HepG2 (cell line): ENCODE data around the gene KRTAP5-10. TPM values are rescaled to one million over a fixed set of nuclear protein-coding genes. Genes with fewer than 3 reads are reported as not detected.
"Not testable (repeated sequence)": the region's sequence is repeated elsewhere in the genome, so short reads cannot be mapped to it uniquely, and the experiment has no call there.

Experiments used
- ATAC-seq: fragments of 200-7000 bp; cut with Tn5 transposase; 3 replicates; pipeline ENCODE4 v1.9.1; 2020; ENCODE audit warnings: mild to moderate bottlenecking, moderate library complexity
- BruUV-seq: library from RNA; stranded (reverse); fragments of 400-500 nt; replicated peaks from 2 replicates; lab custom pipeline; 2021; lab: Mats Ljungman, UMichigan
- CTCF ChIA-PET: fragments of 300-600 bp; formaldehyde crosslinking; extraction: SDS; loops from one replicate; lab custom pipeline; 2021; ENCODE audit warnings: low total read pairs, inconsistent platforms, low intra/inter-chr PET ratio; lab: Yijun Ruan, JAX
- POLR2A ChIA-PET: fragments of 350-600 bp; sonication (Branson Sonifier 250); formaldehyde crosslinking; loops from one replicate; lab custom pipeline; 2020; ENCODE audit warnings: antibody characterized with exemption, inconsistent platforms; lab: Yijun Ruan, JAX
- DNase-seq: peaks from one replicate; pipeline ENCODE4 v3.0.0-alpha.2; 2015; ENCODE audit warnings: low spot score
- FAIRE-seq: peaks from 3 replicates; lab custom pipeline; 2011; peaks lifted over from hg19 to GRCh38; lab: Jason Lieb, UNC
- H2AFZ ChIP-seq: one replicate; pipeline ENCODE4 v1.6.1; 2011; ENCODE audit warnings: low read length, inconsistent platforms
- H3K27ac ChIP-seq: fragments of 300-600 bp; 3 replicates; pipeline ENCODE4 v1.8.0; 2011; ENCODE audit warnings: mixed run types, mild to moderate bottlenecking, mixed read lengths, low read length, inconsistent platforms; ENCODE audit not compliant: insufficient read depth; ENCODE audit errors: extremely low read length
- H3K27me3 ChIP-seq, 2 experiments: fragments of 200-600 bp in 1 of 2; 2 replicates in 1 of 2; 3 replicates in 1 of 2; pipeline versions ENCODE4 v1.6.0 to v1.8.0; 2011; ENCODE audit warnings: low read length in 2 of 2, mild to moderate bottlenecking in 2 of 2, moderate library complexity in 2 of 2, inconsistent platforms in 1 of 2; ENCODE audit not compliant: insufficient read depth in 2 of 2, control insufficient read depth in 1 of 2
- H3K36me3 ChIP-seq, 2 experiments: fragments of 200-600 bp in 1 of 2; replicated peaks in 1 of 2; 2 replicates in 1 of 2; 3 replicates in 1 of 2; pipeline versions ENCODE4 v1.5.1 to v1.8.0; 2011; ENCODE audit warnings: low read length in 2 of 2, inconsistent platforms in 1 of 2; ENCODE audit not compliant: insufficient read depth in 2 of 2, control insufficient read depth in 1 of 2
- H3K4me1 ChIP-seq: 2 replicates; pipeline ENCODE4 v1.5.1; 2012; ENCODE audit warnings: low read length, inconsistent platforms; ENCODE audit not compliant: insufficient read depth
- H3K4me2 ChIP-seq: 2 replicates; pipeline ENCODE4 v1.6.0; 2011; ENCODE audit warnings: low read depth, low read length, inconsistent platforms
- H3K4me3 ChIP-seq, 3 experiments: fragments of 200-600 bp in 1 of 3; sonication (generic), shearing (Covaris generic) in 1 of 3; replicated peaks in 1 of 3; 2 replicates each; pipeline ENCODE4 v1.5.1; 2011 to 2016; ENCODE audit warnings: low read length in 3 of 3, inconsistent platforms in 2 of 3, low read depth in 2 of 3, mild to moderate bottlenecking in 2 of 3, control low read depth in 1 of 3, mixed read lengths in 1 of 3; ENCODE audit not compliant: insufficient read depth in 1 of 3
- H3K79me2 ChIP-seq: one replicate; pipeline ENCODE4 v1.6.1; 2011; ENCODE audit warnings: low read length, inconsistent platforms; ENCODE audit not compliant: insufficient read depth
- H3K9ac ChIP-seq: 2 replicates; pipeline ENCODE4 v1.6.0; 2011; ENCODE audit warnings: mild to moderate bottlenecking, low read depth, low read length, inconsistent platforms; ENCODE audit not compliant: insufficient read depth
- H3K9me3 ChIP-seq: 2 replicates; pipeline ENCODE4 v1.5.1; 2012; ENCODE audit warnings: mild to moderate bottlenecking, low read length
- H4K20me1 ChIP-seq: 2 replicates; pipeline ENCODE4 v1.6.0; 2011; ENCODE audit warnings: inconsistent platforms, mild to moderate bottlenecking, low read length, moderate library complexity; ENCODE audit not compliant: insufficient read depth
- CTCF ChIP-seq: sonication (generic); formaldehyde crosslinking; IDR thresholded peaks from 2 replicates; pipeline ENCODE4 v1.5.0; 2020; ENCODE audit warnings: mild to moderate bottlenecking, missing genetic modification reagents, moderate library complexity
- EHMT2 ChIP-seq: fragments of 200-600 bp; sonication (generic); IDR thresholded peaks from 2 replicates; pipeline ENCODE4 v1.7.0; 2017; ENCODE audit warnings: antibody characterized with exemption, low read depth, low read length, borderline replicate concordance
- FOSL2 ChIP-seq: sonication (generic); formaldehyde crosslinking; IDR thresholded peaks from 2 replicates; pipeline ENCODE4 v1.4.0; 2020; ENCODE audit warnings: missing genetic modification reagents
- RELA ChIP-seq: sonication (generic); formaldehyde crosslinking; IDR thresholded peaks from 2 replicates; pipeline ENCODE4 v1.4.0; 2020; ENCODE audit warnings: missing genetic modification reagents
- STAG1 ChIP-seq: sonication (generic); formaldehyde crosslinking; IDR thresholded peaks from 2 replicates; pipeline ENCODE4 v1.4.0; 2020; ENCODE audit warnings: missing genetic modification reagents
- TFDP1 ChIP-seq: IDR thresholded peaks from 2 replicates; pipeline ENCODE4 v1.6.1; 2016; ENCODE audit warnings: missing compliant biosample characterization, missing genetic modification reagents, borderline replicate concordance
- TFDP2 ChIP-seq: sonication (generic); formaldehyde crosslinking; IDR thresholded peaks from 2 replicates; pipeline ENCODE4 v1.4.0; 2020; ENCODE audit warnings: missing genetic modification reagents
- ZBTB33 ChIP-seq: sonication (generic); formaldehyde crosslinking; IDR thresholded peaks from 2 replicates; pipeline ENCODE4 v1.4.0; 2020; ENCODE audit warnings: missing genetic modification reagents
- ZNF263 ChIP-seq: sonication (generic); formaldehyde crosslinking; IDR thresholded peaks from 2 replicates; pipeline ENCODE4 v1.4.0; 2020; ENCODE audit warnings: missing genetic modification reagents
- WGBS: methylation state at CpG from one replicate; pipeline ENCODE4 v1.1.6; 2017; ENCODE audit warnings: low lambda C conversion rate; 5-methylcytosine and 5-hydroxymethylcytosine counted together
- in situ Hi-C: cut with HindIII; loops from 2 replicates; pipeline ENCODE4 v1.10.0; 2017; ENCODE audit warnings: low pct_unique_long_range_greater_than_20kb; ENCODE audit not compliant: extremely low pct_ligation_motif_present
- intact Hi-C: fragments of 100-400 bp; cut with micrococcal nuclease; formaldehyde crosslinking; loops from one replicate; pipeline ENCODE4 v1.10.0; 2022; ENCODE audit not compliant: unreplicated experiment
- polyA plus RNA-seq, 8 experiments: library from polyadenylated mRNA; depleted of rRNA in 3 of 8; stranded (reverse) in 7 of 8; unstranded in 1 of 8; fragments of >200 nt; fragmentation: Illumina TruSeq in 4 of 8; extraction: Trizol in 4 of 8; gene quantifications; 2 replicates each; pipeline versions ENCODE4 v1.2.1 to v1.2.3, GENCODE V29; 2011 to 2016; ENCODE audit warnings: low read depth in 4 of 8, missing spikeins in 1 of 8, mixed read lengths in 1 of 8; ENCODE audit not compliant: insufficient read depth in 1 of 8
- total RNA-seq, 5 experiments: library from RNA; depleted of rRNA; stranded (reverse); fragments of >200 nt; fragmentation: Illumina TruSeq; extraction: Trizol; gene quantifications; 2 replicates each; pipeline ENCODE4 v1.2.3, GENCODE V29; 2016; ENCODE audit warnings: low read depth in 1 of 5

The KRTAP5-10 gene
- total and polyA plus RNA-seq, 2 of the 13 experiments (the other 11 are each of a cell fraction or from before 2014, with no cell fraction given) = not detected

- H3K4me3 ChIP-seq, intact Hi-C loops, H2AFZ ChIP-seq, H3K27me3 ChIP-seq, H3K36me3 ChIP-seq, CTCF ChIA-PET, H3K9me3 ChIP-seq, ATAC-seq, H3K9ac ChIP-seq, H4K20me1 ChIP-seq, H3K79me2 ChIP-seq, in situ Hi-C loops, BruUV-seq, FAIRE-seq: not testable (repeated sequence)
- POLR2A ChIA-PET = interaction anchor here (1.0 to 1.4 kb wide), 2 partner anchors 9 to 136 kb away, joined by 4 to 5 read pairs; partner anchors contain the start of gene NADSYN1
- Histone ChIP-seq H3K27ac (peak overlapping the region; percentile 30), H3K4me1 (peaks cover 30% of the 10 kb centered on the region), H3K4me2 (peak overlapping the region; percentile 57)
- TF ChIP-seq TFDP1 (CRISPR knock-in tag) (peak; percentile 64; the same call in 1 of the 2 replicates), ZBTB33 (CRISPR knock-in tag) (peak; percentile 56; the same call in 1 of the 2 replicates), FOSL2 (peak; percentile 76), RELA (CRISPR knock-in tag) (peak; percentile 90), EHMT2 (0 out of 2 replicates have a peak, but pooled peaks have one; percentile 1), STAG1 (CRISPR knock-in tag) (peak; percentile 39), TFDP2 (CRISPR knock-in tag) (peak; percentile 57), CTCF (CRISPR knock-in tag) (peak; percentile 66), ZNF263 (CRISPR knock-in tag) (0 out of 2 replicates have a peak, but pooled peaks have one; percentile 49)
- 27% methylated on average over 10 of the region's 11 CpGs for WGBS
- peak; percentile 27 for DNase-seq
These were observed 23.6 kb downstream of the KRTAP5-10 start for GRCh38 chr11:71588822-71589545.

- H3K9me3 ChIP-seq, H4K20me1 ChIP-seq, H3K27ac ChIP-seq, CTCF ChIA-PET, H3K79me2 ChIP-seq, H2AFZ ChIP-seq, intact Hi-C loops, BruUV-seq, H3K27me3 ChIP-seq, H3K36me3 ChIP-seq, DNase-seq, H3K4me2 ChIP-seq, in situ Hi-C loops, H3K9ac ChIP-seq, ATAC-seq, H3K4me3 ChIP-seq, FAIRE-seq: not testable (repeated sequence)
- POLR2A ChIA-PET = interaction anchor here (1.4 kb wide), 1 partner anchor 10 kb away, joined by 5 read pairs; no protein-coding TSS in a partner anchor
- peaks cover 30% of the 10 kb centered on the region for H3K4me1 ChIP-seq
- 0% methylated on average over 1 of the region's 8 CpGs for WGBS
These were observed 24.2 kb downstream of the KRTAP5-10 start for GRCh38 chr11:71589546-71589920.
